MM.1S (cell line): Measurements from ENCODE around the gene DYNC1I1.

ENCODE experiments used
- DNase-seq: peaks from one replicate; pipeline ENCODE4 v3.0.0-alpha.2; 2015
- H2AFZ ChIP-seq: fragments of 300-600 bp; sonication (generic); 2 replicates; pipeline ENCODE4 v1.6.0; 2016; ENCODE audit warnings: antibody characterized with exemption, low read length
- H3F3A ChIP-seq: fragments of 300-600 bp; sonication (generic); 2 replicates; pipeline ENCODE4 v1.6.1; 2016; ENCODE audit warnings: mild to moderate bottlenecking, antibody characterized with exemption, low read length, moderate library complexity, mixed read lengths; ENCODE audit not compliant: insufficient read depth
- H3K27ac ChIP-seq: fragments of 300-600 bp; sonication (generic); 2 replicates; pipeline ENCODE4 v1.5.1; 2016; ENCODE audit warnings: mild to moderate bottlenecking, low read length
- H3K27me3 ChIP-seq: fragments of 300-600 bp; sonication (generic); replicated peaks from 2 replicates; pipeline ENCODE4 v1.6.0; 2016; ENCODE audit warnings: low read length; ENCODE audit not compliant: insufficient read depth
- H3K36me3 ChIP-seq: fragments of 300-600 bp; sonication (generic); replicated peaks from 2 replicates; pipeline ENCODE4 v1.6.1; 2016; ENCODE audit warnings: mild to moderate bottlenecking, low read length, mixed read lengths; ENCODE audit not compliant: insufficient read depth
- H3K4me1 ChIP-seq: fragments of 300-600 bp; sonication (generic); 2 replicates; pipeline ENCODE4 v1.6.1; 2016; ENCODE audit warnings: low read length, mixed read lengths
- H3K4me2 ChIP-seq: fragments of 300-600 bp; sonication (generic); 2 replicates; pipeline ENCODE4 v1.6.0; 2016; ENCODE audit warnings: low read depth, low read length
- H3K4me3 ChIP-seq: fragments of 300-600 bp; sonication (generic); 2 replicates; pipeline ENCODE4 v1.5.1; 2016; ENCODE audit warnings: low read length, mixed read lengths
- H3K79me2 ChIP-seq: fragments of 300-600 bp; sonication (generic); 2 replicates; pipeline ENCODE4 v1.6.1; 2016; ENCODE audit warnings: mixed run types, low read length, mixed read lengths
- H3K9ac ChIP-seq: fragments of 300-600 bp; sonication (generic); 2 replicates; pipeline ENCODE4 v1.6.1; 2016; ENCODE audit warnings: low read length, mixed read lengths
- H3K9me2 ChIP-seq: fragments of 300-600 bp; sonication (generic); replicated peaks from 2 replicates; pipeline ENCODE4 v1.6.1; 2016; ENCODE audit warnings: mild to moderate bottlenecking, low read length, mixed read lengths; ENCODE audit not compliant: insufficient read depth
- H3K9me3 ChIP-seq: fragments of 300-600 bp; sonication (generic); replicated peaks from 2 replicates; pipeline ENCODE4 v1.6.1; 2016; ENCODE audit warnings: mild to moderate bottlenecking, low read length, mixed read lengths; ENCODE audit not compliant: insufficient read depth
- H4K20me1 ChIP-seq: fragments of 300-600 bp; sonication (generic); 2 replicates; pipeline ENCODE4 v1.6.1; 2016; ENCODE audit warnings: mild to moderate bottlenecking, low read length, moderate library complexity, mixed read lengths; ENCODE audit not compliant: insufficient read depth
- EZH2 ChIP-seq: fragments of 300-600 bp; sonication (generic); optimal IDR thresholded peaks from 2 replicates; pipeline ENCODE3; 2017; ENCODE audit warnings: low read depth, mild to moderate bottlenecking, antibody characterized with exemption, low read length, mixed read lengths
- EZH2phosphoT487 ChIP-seq: fragments of 300-600 bp; sonication (generic); IDR thresholded peaks from 2 replicates; pipeline ENCODE4 v1.6.1; 2018; ENCODE audit warnings: antibody characterized with exemption, low read length
- TF ChIP-seq, protein P1 (sequence below): fragments of 300-600 bp; sonication (generic); IDR thresholded peaks from 2 replicates; pipeline ENCODE4 v1.5.1; 2016; ENCODE audit warnings: antibody characterized with exemption, low read length, mixed read lengths

DYNC1I1 gene

DNA sequence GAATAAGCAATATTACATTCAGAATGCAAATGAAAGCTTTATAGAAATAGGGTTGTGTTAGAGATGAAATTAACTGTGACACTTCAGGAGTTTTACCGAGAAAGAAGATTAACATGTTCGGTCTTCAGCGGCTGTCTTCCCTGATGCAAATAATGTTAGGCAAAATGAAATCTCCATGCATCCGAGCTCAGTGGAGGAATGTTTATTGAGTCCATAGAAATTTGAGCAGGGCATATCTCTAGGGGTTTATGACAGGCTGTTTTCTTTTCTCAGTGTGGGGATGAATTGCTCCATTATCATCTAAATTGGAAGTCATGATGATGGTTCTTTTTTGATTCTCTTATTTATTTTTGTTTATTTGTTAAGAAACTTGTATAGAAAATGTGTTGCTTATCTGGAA, 31.7 kb downstream of the DYNC1I1 start:
- no peaks in the 10 kb centered on the region for H3K27me3 ChIP-seq
- H3K36me3 ChIP-seq, result no peaks in the 10 kb centered on the region
- no peak overlapping the region for H3K27ac ChIP-seq
- H3K79me2 ChIP-seq, result no peaks in the 10 kb centered on the region
- no peak overlapping the region for H3K4me2 ChIP-seq
- no peaks in the 10 kb centered on the region for H3K4me1 ChIP-seq
- no peaks in the 10 kb centered on the region for H4K20me1 ChIP-seq
- H3K9me3 ChIP-seq, result no peaks in the 10 kb centered on the region
- H3K4me3 ChIP-seq, result no peak overlapping the region
- no peaks in the 10 kb centered on the region for H3F3A ChIP-seq
- TF ChIP-seq, protein P1, sequence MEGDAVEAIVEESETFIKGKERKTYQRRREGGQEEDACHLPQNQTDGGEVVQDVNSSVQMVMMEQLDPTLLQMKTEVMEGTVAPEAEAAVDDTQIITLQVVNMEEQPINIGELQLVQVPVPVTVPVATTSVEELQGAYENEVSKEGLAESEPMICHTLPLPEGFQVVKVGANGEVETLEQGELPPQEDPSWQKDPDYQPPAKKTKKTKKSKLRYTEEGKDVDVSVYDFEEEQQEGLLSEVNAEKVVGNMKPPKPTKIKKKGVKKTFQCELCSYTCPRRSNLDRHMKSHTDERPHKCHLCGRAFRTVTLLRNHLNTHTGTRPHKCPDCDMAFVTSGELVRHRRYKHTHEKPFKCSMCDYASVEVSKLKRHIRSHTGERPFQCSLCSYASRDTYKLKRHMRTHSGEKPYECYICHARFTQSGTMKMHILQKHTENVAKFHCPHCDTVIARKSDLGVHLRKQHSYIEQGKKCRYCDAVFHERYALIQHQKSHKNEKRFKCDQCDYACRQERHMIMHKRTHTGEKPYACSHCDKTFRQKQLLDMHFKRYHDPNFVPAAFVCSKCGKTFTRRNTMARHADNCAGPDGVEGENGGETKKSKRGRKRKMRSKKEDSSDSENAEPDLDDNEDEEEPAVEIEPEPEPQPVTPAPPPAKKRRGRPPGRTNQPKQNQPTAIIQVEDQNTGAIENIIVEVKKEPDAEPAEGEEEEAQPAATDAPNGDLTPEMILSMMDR, result no peak
- TF ChIP-seq EZH2phosphoT487 (no peak), EZH2 (no peak)
- DNase-seq, result no peak
- no peak overlapping the region for H2AFZ ChIP-seq
- H3K9ac ChIP-seq, result no peak overlapping the region
- no peaks in the 10 kb centered on the region for H3K9me2 ChIP-seq

DNA sequence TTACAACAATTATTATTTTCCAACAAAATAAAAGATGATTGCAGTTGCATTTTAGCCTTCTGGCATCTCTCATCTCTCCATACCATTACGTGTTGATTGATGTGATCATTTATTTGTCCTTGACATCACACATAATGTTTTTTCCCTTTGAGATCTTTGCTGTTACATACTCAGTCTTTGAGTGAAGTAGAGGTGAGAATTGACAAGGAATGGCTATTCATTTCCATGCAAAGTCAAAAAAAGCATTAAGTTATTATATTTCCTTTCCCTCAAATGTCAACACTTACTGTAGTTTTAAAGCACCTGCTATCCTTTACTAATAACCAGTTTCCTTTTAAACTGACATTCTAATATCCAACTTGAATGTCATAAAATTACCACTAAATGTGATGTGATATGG, 33.6 kb downstream of the DYNC1I1 start:
- Histone ChIP-seq H4K20me1 (no peaks in the 10 kb centered on the region), H3K9ac (no peak overlapping the region), H3K4me3 (no peak overlapping the region), H3K4me2 (no peak overlapping the region), H3K9me3 (no peaks in the 10 kb centered on the region), H3K27ac (no peak overlapping the region), H3K27me3 (no peaks in the 10 kb centered on the region), H3K9me2 (no peaks in the 10 kb centered on the region), H3F3A (no peaks in the 10 kb centered on the region), H3K4me1 (no peaks in the 10 kb centered on the region), H3K36me3 (no peaks in the 10 kb centered on the region), H3K79me2 (no peaks in the 10 kb centered on the region), H2AFZ (no peak overlapping the region)
- no peak for DNase-seq
- TF ChIP-seq EZH2phosphoT487, result no peak
- TF ChIP-seq EZH2, result no peak
- TF ChIP-seq, protein P1, result no peak

DNA sequence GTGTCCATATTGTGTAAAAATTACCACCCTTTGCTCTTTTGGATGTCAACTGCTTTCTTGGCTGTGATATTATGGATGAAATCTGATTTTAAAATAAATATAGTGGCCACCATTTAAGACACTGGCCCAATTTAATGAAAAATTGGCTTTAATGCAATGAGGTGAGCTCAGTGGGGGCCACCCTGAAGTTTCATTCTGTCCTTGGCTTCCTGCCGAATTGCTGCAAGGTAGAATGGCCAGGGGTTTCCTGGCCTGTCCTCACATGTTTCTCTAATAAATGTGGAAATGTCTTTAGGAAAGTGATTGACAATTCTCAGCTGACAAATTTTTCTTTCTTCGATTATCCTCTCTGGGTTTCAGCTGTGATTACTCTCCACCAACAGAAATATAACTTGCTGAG, 36.0 kb downstream of the DYNC1I1 start:
- no peaks in the 10 kb centered on the region for H3K9me2 ChIP-seq
- no peaks in the 10 kb centered on the region for H3K79me2 ChIP-seq
- H3K4me1 ChIP-seq, result no peaks in the 10 kb centered on the region
- no peak overlapping the region for H3K9ac ChIP-seq
- no peak for DNase-seq
- H3K4me2 ChIP-seq, result no peak overlapping the region
- H3K27ac ChIP-seq, result no peak overlapping the region
- no peaks in the 10 kb centered on the region for H3F3A ChIP-seq
- H3K9me3 ChIP-seq, result no peaks in the 10 kb centered on the region
- H3K27me3 ChIP-seq, result no peaks in the 10 kb centered on the region
- H3K4me3 ChIP-seq, result no peak overlapping the region
- H3K36me3 ChIP-seq, result no peaks in the 10 kb centered on the region
- H4K20me1 ChIP-seq, result no peaks in the 10 kb centered on the region
- TF ChIP-seq EZH2phosphoT487 (no peak), EZH2 (no peak)
- TF ChIP-seq, protein P1, result no peak
- H2AFZ ChIP-seq, result no peak overlapping the region
